BE2C (cell line): ENCODE results near the gene DMAC2.

Experiments used
- DNase-seq: peaks from one replicate; pipeline ENCODE4 v3.0.0-alpha.2; 2020
- H3K27me3 ChIP-seq: fragments of 250-450 bp; sonication (Bioruptor Pico); 2 replicates; pipeline ENCODE4 v1.5.1; 2020; ENCODE audit warnings: mild to moderate bottlenecking
- H3K36me3 ChIP-seq: fragments of 250-450 bp; sonication (Bioruptor Pico); 2 replicates; pipeline ENCODE4 v1.5.1; 2020; ENCODE audit warnings: mild to moderate bottlenecking
- H3K4me1 ChIP-seq: fragments of 250-450 bp; sonication (Bioruptor Pico); 2 replicates; pipeline ENCODE4 v1.5.1; 2020
- H3K4me3 ChIP-seq: 2 replicates; pipeline ENCODE4 v1.5.1; 2011; ENCODE audit warnings: low read depth, low read length
- H3K9me3 ChIP-seq: fragments of 250-450 bp; sonication (Bioruptor Pico); 2 replicates; pipeline ENCODE4 v1.5.1; 2020
- CTCF ChIP-seq: IDR thresholded peaks from 2 replicates; pipeline ENCODE4 v1.5.1; 2012; ENCODE audit warnings: mild to moderate bottlenecking, low read depth, low read length

DMAC2 gene

GRCh38 chr19:41399091-41399490 is 40.6 kb downstream of the DMAC2 start:
- H3K4me3 ChIP-seq: peak overlapping the region; percentile 91
- no peaks in the 10 kb centered on the region for H3K27me3 ChIP-seq
- H3K4me1 ChIP-seq: no peaks in the 10 kb centered on the region
- DNase-seq: no peak
- TF ChIP-seq CTCF: no peak
- peaks cover 5% of the 10 kb centered on the region for H3K36me3 ChIP-seq
- no peaks in the 10 kb centered on the region for H3K9me3 ChIP-seq

- DNase-seq: no peak
- TF ChIP-seq CTCF: no peak
- Histone ChIP-seq H3K36me3 (peaks cover 10% of the 10 kb centered on the region), H3K27me3 (no peaks in the 10 kb centered on the region), H3K4me1 (no peaks in the 10 kb centered on the region), H3K9me3 (no peaks in the 10 kb centered on the region), H3K4me3 (peak overlapping the region; percentile 91)
These were observed 41.1 kb downstream of the DMAC2 start for GRCh38 chr19:41398598-41398997.

- no peak for TF ChIP-seq CTCF
- peak overlapping the region; percentile 91 for H3K4me3 ChIP-seq
- DNase-seq: no peak
- no peaks in the 10 kb centered on the region for H3K27me3 ChIP-seq
- H3K4me1 ChIP-seq: no peaks in the 10 kb centered on the region
- no peaks in the 10 kb centered on the region for H3K9me3 ChIP-seq
- peaks cover 9% of the 10 kb centered on the region for H3K36me3 ChIP-seq
These were observed 41.7 kb downstream of the DMAC2 start for GRCh38 chr19:41398050-41398418.

- no peaks in the 10 kb centered on the region for H3K27me3 ChIP-seq
- peak within 1 kb of the TSS; percentile 91 for H3K4me3 ChIP-seq
- no peak for TF ChIP-seq CTCF
- peaks cover 13% of the 10 kb centered on the region for H3K36me3 ChIP-seq
- DNase-seq: peak; percentile 99
- no peaks in the 10 kb centered on the region for H3K4me1 ChIP-seq
- no peaks in the 10 kb centered on the region for H3K9me3 ChIP-seq
These were observed 42.3 kb downstream of the DMAC2 start, which contains the start of the genes BCKDHA and EXOSC5 for GRCh38 chr19:41397086-41398049. TSS of gene BCKDHA (plus strand) at chr19:41397818. CDS start at chr19:41397828, 10 bp downstream. TSS of gene EXOSC5 (minus strand) at chr19:41397359. CDS start at chr19:41397328, 31 bp downstream.

- no peak for TF ChIP-seq CTCF
- H3K36me3 ChIP-seq: peaks cover 31% of the 10 kb centered on the region
- no peak for DNase-seq
- peak overlapping the region; percentile 87 for H3K4me3 ChIP-seq
- no peaks in the 10 kb centered on the region for H3K9me3 ChIP-seq
- no peaks in the 10 kb centered on the region for H3K4me1 ChIP-seq
- H3K27me3 ChIP-seq: no peaks in the 10 kb centered on the region
These were observed 44.4 kb downstream of the DMAC2 start for GRCh38 chr19:41395355-41395754.

- no peak for TF ChIP-seq CTCF
- Histone ChIP-seq H3K9me3 (no peaks in the 10 kb centered on the region), H3K27me3 (no peaks in the 10 kb centered on the region), H3K4me3 (no peak overlapping the region), H3K4me1 (no peaks in the 10 kb centered on the region), H3K36me3 (peaks cover 54% of the 10 kb centered on the region)
- no peak for DNase-seq
These were observed 46.9 kb downstream of the DMAC2 start for GRCh38 chr19:41392775-41393174.
